Measurements from ENCODE around the gene MBLAC1. TPM values are rescaled to one million over a fixed set of nuclear protein-coding genes. Genes with fewer than 3 reads are reported as not detected.

Gene MBLAC1
- total and polyA plus RNA-seq, 10 of the 15 experiments (the other 5 are each of a cell fraction or from before 2014, with no cell fraction given) = 0.24 to 3.2 (median 1.8) TPM; not detected in 1

- peak; percentile 50; the same call in 1 of the 2 replicates for TF ChIP-seq POLR2AphosphoS5 (IDR thresholded peaks at IDR 0.05; ENCODE audit: low read length)
- no peak for TF ChIP-seq ATF7 (IDR thresholded peaks at IDR 0.05; ENCODE audit: low read depth)
- TF ChIP-seq NFXL1 (IDR thresholded peaks at IDR 0.05; ENCODE audit: borderline replicate concordance) = no peak
- TF ChIP-seq POLR2A (IDR thresholded peaks at IDR 0.05; ENCODE audit: low read depth, low read length) = peak; percentile 41
- H3K4me1 ChIP-seq (ENCODE audit: control insufficient read depth, insufficient read depth, low read length) = peaks cover 10% of the 10 kb centered on the region
- no peaks in the 10 kb centered on the region for H3K9me3 ChIP-seq (replicated peaks; ENCODE audit: control insufficient read depth, insufficient read depth, low read length)
- H3K9ac ChIP-seq (ENCODE audit: control insufficient read depth, insufficient read depth, low read length) = no peak overlapping the region
- ChIA-PET SMC1A (ENCODE audit: uncharacterized antibody, unreplicated experiment) (interaction anchor here (1.6 kb wide), 1 partner anchor 37 kb away, joined by 5 read pairs; no protein-coding TSS in a partner anchor), POLR2A (no interaction called here), RAD21 (ENCODE audit: unreplicated experiment) (no interaction called here), CTCF (interaction anchor here (0.8 to 1.5 kb wide), 2 partner anchors 10 to 76 kb away, joined by 3 read pairs; no protein-coding TSS in a partner anchor)
- H3K36me3 ChIP-seq (ENCODE audit: control insufficient read depth in 2 of 2, insufficient read depth in 2 of 2, low read length in 1 of 2) = peaks cover 57 to 69% of the 10 kb centered on the region in 2 experiments
- no peak overlapping the region for H3K27ac ChIP-seq (ENCODE audit: control insufficient read depth, insufficient read depth)
- intact Hi-C loops (cut with micrococcal nuclease; ENCODE audit: unreplicated experiment) (no loop called here), in situ Hi-C loops (cut with MboI) (no loop called here)
- H3K4me3 ChIP-seq = no peak overlapping the region
- no peak overlapping the region for H2AFZ ChIP-seq (ENCODE audit: control insufficient read depth, low read depth, low read length)
- DNase-seq (ENCODE audit: low read depth, low spot score) (no peak), ATAC-seq (no peak), FAIRE-seq (no peak)
- 90% methylated on average over 9 of the region's 9 CpGs for WGBS (ENCODE audit: insufficient coverage, insufficient replicate concordance, low lambda C conversion rate, missing lambda C conversion rate)
- no peaks in the 10 kb centered on the region for H3K27me3 ChIP-seq (replicated peaks in 1 of 2; ENCODE audit: control insufficient read depth in 2 of 2, insufficient read depth in 2 of 2, low read length in 1 of 2)
- no TSS peak for BruUV-seq (replicated peaks)
- H4K20me1 ChIP-seq (ENCODE audit: control insufficient read depth, insufficient read depth) = peaks cover 3% of the 10 kb centered on the region; the same call in 1 of the 2 replicates
- H3K4me2 ChIP-seq (ENCODE audit: control insufficient read depth, insufficient read depth) = no peak overlapping the region
- peaks cover 18% of the 10 kb centered on the region for H3K79me2 ChIP-seq (ENCODE audit: control insufficient read depth, insufficient read depth, low read length)
Measured at GRCh38 chr7:100095289-100095688, 31.5 kb upstream of the MBLAC1 start.

- POLR2A ChIA-PET = no interaction called here
Measured at GRCh38 chr7:100095704-100096103, 31.1 kb upstream of the MBLAC1 start.

More at GRCh38 chr7:100095704-100096103, 31.1 kb upstream of the MBLAC1 start:
- no peak overlapping the region for H2AFZ ChIP-seq (ENCODE audit: control insufficient read depth, low read depth, low read length)
- peaks cover 3% of the 10 kb centered on the region; the same call in 1 of the 2 replicates for H4K20me1 ChIP-seq (ENCODE audit: control insufficient read depth, insufficient read depth)
- no TSS peak for BruUV-seq (replicated peaks)
- H3K79me2 ChIP-seq (ENCODE audit: control insufficient read depth, insufficient read depth, low read length) = peaks cover 22% of the 10 kb centered on the region
- ChIA-PET SMC1A (ENCODE audit: uncharacterized antibody, unreplicated experiment) (interaction anchor here (1.6 kb wide), 1 partner anchor 36 kb away, joined by 5 read pairs; no protein-coding TSS in a partner anchor), RAD21 (ENCODE audit: unreplicated experiment) (no interaction called here), CTCF (interaction anchor here (0.8 to 1.5 kb wide), 2 partner anchors 10 to 76 kb away, joined by 3 read pairs; no protein-coding TSS in a partner anchor)
- intact Hi-C loops (cut with micrococcal nuclease; ENCODE audit: unreplicated experiment) = no loop called here
- H3K4me1 ChIP-seq (ENCODE audit: control insufficient read depth, insufficient read depth, low read length) = peaks cover 10% of the 10 kb centered on the region
- H3K4me2 ChIP-seq (ENCODE audit: control insufficient read depth, insufficient read depth) = no peak overlapping the region
- in situ Hi-C loops (cut with MboI) = no loop called here
- H3K36me3 ChIP-seq (ENCODE audit: control insufficient read depth in 2 of 2, insufficient read depth in 2 of 2, low read length in 1 of 2) = peaks cover 57 to 67% of the 10 kb centered on the region in 2 experiments
- WGBS (ENCODE audit: insufficient coverage, insufficient replicate concordance, low lambda C conversion rate, missing lambda C conversion rate) = 95% methylated on average over 17 of the region's 17 CpGs
- no peak for FAIRE-seq
- no peaks in the 10 kb centered on the region for H3K27me3 ChIP-seq (replicated peaks in 1 of 2; ENCODE audit: control insufficient read depth in 2 of 2, insufficient read depth in 2 of 2, low read length in 1 of 2)
- H3K9ac ChIP-seq (ENCODE audit: control insufficient read depth, insufficient read depth, low read length) = no peak overlapping the region
- no peak overlapping the region for H3K27ac ChIP-seq (ENCODE audit: control insufficient read depth, insufficient read depth)
- H3K4me3 ChIP-seq = no peak overlapping the region
- TF ChIP-seq HDAC2 (IDR thresholded peaks at IDR 0.05) (no peak), YBX1 (IDR thresholded peaks at IDR 0.05) (no peak), SMARCA5 (IDR thresholded peaks at IDR 0.05) (no peak), GATAD2B (conservative IDR thresholded peaks at IDR 0.05; ENCODE audit: low read depth) (no peak), CBX3 (IDR thresholded peaks at IDR 0.05; ENCODE audit: borderline replicate concordance, low read depth) (no peak), ZNF384 (IDR thresholded peaks at IDR 0.05; ENCODE audit: borderline replicate concordance, low read depth, low read length) (no peak)
- ATAC-seq = no peak
- no peak for DNase-seq (ENCODE audit: low read depth, low spot score)
- H3K9me3 ChIP-seq (replicated peaks; ENCODE audit: control insufficient read depth, insufficient read depth, low read length) = no peaks in the 10 kb centered on the region

All from GM12878 (cell line).